K562 (cell line): ENCODE data around the gene BIVM. TPM values are rescaled to one million over a fixed set of nuclear protein-coding genes. Genes with fewer than 3 reads are reported as not detected.

Experiments used
- BMI1 ChIP-seq: fragments of 150-350 bp; IDR thresholded peaks from 2 replicates; pipeline ENCODE4 v1.6.1; 2014; ENCODE audit warnings: low read length
- FOXP1 ChIP-seq: sonication (generic); formaldehyde crosslinking; IDR thresholded peaks from 2 replicates; pipeline ENCODE4 v1.8.0; 2022; ENCODE audit warnings: mild to moderate bottlenecking, missing genetic modification reagents
- HCFC1 ChIP-seq: IDR thresholded peaks from 2 replicates; pipeline ENCODE4 v1.6.1; 2012; ENCODE audit warnings: low read depth, low read length, improper control_type of control experiment
- HIVEP1 ChIP-seq: fragments of 250-450 bp; sonication (Bioruptor Pico); IDR thresholded peaks from 2 replicates; pipeline ENCODE4 v1.4.0; 2020; ENCODE audit warnings: mild to moderate bottlenecking
- NR2F6 ChIP-seq: fragments of 450-650 bp; formaldehyde crosslinking; IDR thresholded peaks from 2 replicates; pipeline ENCODE4 v1.4.0; 2020; ENCODE audit warnings: mild to moderate bottlenecking
- PML ChIP-seq: IDR thresholded peaks from 2 replicates; pipeline ENCODE4 v1.6.1; 2012; ENCODE audit warnings: low read length, inconsistent platforms
- TAF15 ChIP-seq: fragments of 200-400 bp; formaldehyde crosslinking; IDR thresholded peaks from 2 replicates; pipeline ENCODE4 v1.6.1; 2017; ENCODE audit warnings: mild to moderate bottlenecking, low read depth, low read length, moderate library complexity
- ZNF140 ChIP-seq: fragments of 250-450 bp; sonication (Bioruptor Pico); IDR thresholded peaks from 2 replicates; pipeline ENCODE4 v1.8.0; 2021; ENCODE audit warnings: moderate library complexity, mild to moderate bottlenecking, inconsistent platforms
- polyA plus RNA-seq, 8 experiments: library from polyadenylated mRNA; depleted of rRNA in 4 of 8; stranded (reverse) in 5 of 8; unstranded in 3 of 8; fragments of >200 nt; fragmentation: Nextera tagmentation in 2 of 8; fragmentation: Illumina TruSeq in 1 of 8; extraction: Ambion mirVana in 2 of 8; extraction: Trizol in 1 of 8; gene quantifications; 2 replicates each; pipeline versions ENCODE4 v1.2.1 to v1.2.3, GENCODE V29; 2011 to 2014; ENCODE audit warnings: inconsistent platforms in 1 of 8, missing spikeins in 1 of 8
- total RNA-seq, 7 experiments: library from RNA; depleted of rRNA in 6 of 7; stranded (reverse); fragments of >200 nt in 6 of 7; fragmentation: Illumina TruSeq in 2 of 7; extraction: Trizol in 2 of 7; gene quantifications; 2 replicates each; pipeline versions ENCODE4 v1.2.1 to v1.2.3, GENCODE V29; 2011 to 2021; ENCODE audit warnings: low replicate concordance in 1 of 7
- TF ChIP-seq, protein P1 (sequence below), 2 experiments: fragments of 450-650 bp; IDR thresholded peaks; 2 replicates each; pipeline ENCODE4 v1.6.1; 2016; ENCODE audit warnings: mild to moderate bottlenecking in 2 of 2, borderline replicate concordance in 1 of 2, low read depth in 1 of 2, moderate library complexity in 1 of 2
- TF ChIP-seq, protein P2 (sequence below): fragments of 250-450 bp; sonication (Bioruptor Pico); IDR thresholded peaks from 2 replicates; pipeline ENCODE4 v1.5.0; 2021; ENCODE audit warnings: mild to moderate bottlenecking, moderate library complexity
- TF ChIP-seq, protein P3 (sequence below): fragments of 250-450 bp; sonication (Bioruptor Pico); IDR thresholded peaks from 2 replicates; pipeline ENCODE4 v1.4.0; 2020; ENCODE audit warnings: mild to moderate bottlenecking, moderate library complexity

Gene BIVM
- total and polyA plus RNA-seq, 9 of the 15 experiments (the other 6 are each of a cell fraction or from before 2014, with no cell fraction given) = 3.6 to 23.1 (median 16.8) TPM

DNA sequence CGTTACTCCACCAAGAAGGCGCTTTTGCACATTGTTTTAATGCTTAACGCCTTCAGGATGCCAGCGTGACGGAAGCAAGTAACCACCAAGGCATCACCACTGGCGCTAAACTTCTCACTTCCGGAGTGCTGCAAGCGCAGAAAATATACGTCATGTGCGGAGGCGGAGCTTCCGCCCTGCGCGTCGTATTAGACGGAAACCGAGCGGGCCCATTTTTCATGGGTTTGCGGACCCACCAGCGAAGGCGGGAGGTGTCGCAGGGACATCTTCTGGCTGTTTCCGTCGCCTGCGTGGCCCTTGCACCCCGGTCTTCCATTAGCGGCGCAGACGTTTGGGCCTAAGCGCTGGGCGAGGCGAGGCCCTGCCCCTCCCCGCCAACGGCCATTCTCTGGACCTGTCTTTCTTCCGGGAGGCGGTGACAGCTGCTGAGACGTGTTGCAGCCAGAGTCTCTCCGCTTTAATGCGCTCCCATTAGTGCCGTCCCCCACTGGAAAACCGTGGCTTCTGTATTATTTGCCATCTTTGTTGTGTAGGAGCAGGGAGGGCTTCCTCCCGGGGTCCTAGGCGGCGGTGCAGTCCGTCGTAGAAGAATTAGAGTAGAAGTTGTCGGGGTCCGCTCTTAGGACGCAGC is 46.8 kb downstream of the BIVM start, which contains the start of gene ERCC5 (continued):
- TF ChIP-seq, protein P1, sequence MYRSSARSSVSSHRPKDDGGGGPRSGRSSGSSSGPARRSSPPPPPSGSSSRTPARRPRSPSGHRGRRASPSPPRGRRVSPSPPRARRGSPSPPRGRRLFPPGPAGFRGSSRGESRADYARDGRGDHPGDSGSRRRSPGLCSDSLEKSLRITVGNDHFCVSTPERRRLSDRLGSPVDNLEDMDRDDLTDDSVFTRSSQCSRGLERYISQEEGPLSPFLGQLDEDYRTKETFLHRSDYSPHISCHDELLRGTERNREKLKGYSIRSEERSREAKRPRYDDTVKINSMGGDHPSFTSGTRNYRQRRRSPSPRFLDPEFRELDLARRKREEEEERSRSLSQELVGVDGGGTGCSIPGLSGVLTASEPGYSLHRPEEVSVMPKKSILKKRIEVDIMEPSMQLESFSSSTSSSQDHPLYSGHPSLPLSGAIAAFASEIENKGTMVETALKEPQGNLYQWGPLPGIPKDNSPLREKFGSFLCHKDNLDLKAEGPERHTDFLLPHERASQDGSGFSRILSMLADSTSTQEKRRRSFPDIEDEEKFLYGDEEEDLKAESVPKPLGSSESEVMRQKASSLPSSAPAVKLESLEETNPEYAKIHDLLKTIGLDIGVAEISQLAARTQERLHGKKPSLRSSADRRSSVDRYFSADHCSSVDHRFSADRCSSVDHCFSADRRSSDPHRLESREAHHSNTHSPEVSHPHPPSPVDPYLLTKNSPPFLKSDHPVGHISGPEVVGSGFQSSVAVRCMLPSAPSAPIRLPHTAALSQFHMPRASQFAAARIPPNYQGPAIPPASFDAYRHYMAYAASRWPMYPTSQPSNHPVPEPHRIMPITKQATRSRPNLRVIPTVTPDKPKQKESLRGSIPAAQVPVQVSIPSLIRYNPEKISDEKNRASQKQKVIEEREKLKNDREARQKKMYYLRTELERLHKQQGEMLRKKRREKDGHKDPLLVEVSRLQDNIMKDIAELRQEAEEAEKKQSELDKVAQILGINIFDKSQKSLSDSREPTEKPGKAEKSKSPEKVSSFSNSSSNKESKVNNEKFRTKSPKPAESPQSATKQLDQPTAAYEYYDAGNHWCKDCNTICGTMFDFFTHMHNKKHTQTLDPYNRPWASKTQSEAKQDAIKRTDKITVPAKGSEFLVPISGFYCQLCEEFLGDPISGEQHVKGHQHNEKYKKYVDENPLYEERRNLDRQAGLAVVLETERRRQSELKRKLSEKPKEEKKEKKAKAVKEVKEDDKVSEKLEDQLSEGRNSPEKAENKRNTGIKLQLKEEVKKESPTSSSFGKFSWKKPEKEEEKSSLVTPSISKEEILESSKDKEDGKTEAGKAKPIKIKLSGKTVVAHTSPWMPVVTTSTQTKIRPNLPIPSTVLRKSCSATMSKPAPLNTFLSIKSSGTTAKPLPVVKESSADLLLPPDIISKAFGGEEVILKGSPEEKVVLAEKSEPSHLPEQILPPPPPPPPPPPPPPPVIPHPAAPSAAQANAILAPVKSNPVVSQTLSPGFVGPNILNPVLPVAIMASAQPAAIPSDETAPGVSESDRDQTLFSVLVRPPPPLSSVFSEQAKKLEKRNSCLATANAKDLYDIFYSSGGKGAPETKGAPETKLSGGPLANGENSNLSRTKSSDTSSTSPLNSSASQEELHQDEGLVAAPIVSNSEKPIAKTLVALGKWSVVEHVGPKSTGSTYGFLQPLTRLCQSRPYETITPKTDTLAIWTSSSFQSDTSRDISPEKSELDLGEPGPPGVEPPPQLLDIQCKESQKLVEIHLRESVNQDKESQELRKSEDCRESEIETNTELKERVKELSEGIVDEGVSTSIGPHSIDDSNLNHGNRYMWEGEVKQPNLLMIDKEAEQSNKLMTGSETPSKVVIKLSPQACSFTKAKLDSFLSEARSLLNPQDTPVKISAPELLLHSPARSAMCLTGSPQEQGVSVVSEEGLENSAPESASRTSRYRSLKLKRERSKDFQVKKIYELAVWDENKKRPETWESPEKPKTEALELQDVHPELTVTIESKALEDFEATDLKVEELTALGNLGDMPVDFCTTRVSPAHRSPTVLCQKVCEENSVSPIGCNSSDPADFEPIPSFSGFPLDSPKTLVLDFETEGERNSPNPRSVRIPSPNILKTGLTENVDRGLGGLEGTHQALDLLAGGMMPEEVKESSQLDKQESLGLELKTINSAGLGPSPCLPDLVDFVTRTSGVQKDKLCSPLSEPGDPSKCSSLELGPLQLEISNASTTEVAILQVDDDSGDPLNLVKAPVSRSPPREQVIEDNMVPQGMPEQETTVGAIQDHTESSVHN (IDR thresholded peaks at IDR 0.05; ENCODE audit: borderline replicate concordance in 1 of 2, low read depth in 1 of 2) = no peak
- TF ChIP-seq TAF15 (no peak), BMI1 (no peak), FOXP1 (peak; percentile 65; the same call in 1 of the 2 replicates), NR2F6 (CRISPR knock-in tag) (no peak), PML (peak; percentile 40; the same call in 1 of the 2 replicates), ZNF140 (no peak), HIVEP1 (CRISPR knock-in tag) (no peak), HCFC1 (peak; percentile 82)
- TF ChIP-seq, protein P2, sequence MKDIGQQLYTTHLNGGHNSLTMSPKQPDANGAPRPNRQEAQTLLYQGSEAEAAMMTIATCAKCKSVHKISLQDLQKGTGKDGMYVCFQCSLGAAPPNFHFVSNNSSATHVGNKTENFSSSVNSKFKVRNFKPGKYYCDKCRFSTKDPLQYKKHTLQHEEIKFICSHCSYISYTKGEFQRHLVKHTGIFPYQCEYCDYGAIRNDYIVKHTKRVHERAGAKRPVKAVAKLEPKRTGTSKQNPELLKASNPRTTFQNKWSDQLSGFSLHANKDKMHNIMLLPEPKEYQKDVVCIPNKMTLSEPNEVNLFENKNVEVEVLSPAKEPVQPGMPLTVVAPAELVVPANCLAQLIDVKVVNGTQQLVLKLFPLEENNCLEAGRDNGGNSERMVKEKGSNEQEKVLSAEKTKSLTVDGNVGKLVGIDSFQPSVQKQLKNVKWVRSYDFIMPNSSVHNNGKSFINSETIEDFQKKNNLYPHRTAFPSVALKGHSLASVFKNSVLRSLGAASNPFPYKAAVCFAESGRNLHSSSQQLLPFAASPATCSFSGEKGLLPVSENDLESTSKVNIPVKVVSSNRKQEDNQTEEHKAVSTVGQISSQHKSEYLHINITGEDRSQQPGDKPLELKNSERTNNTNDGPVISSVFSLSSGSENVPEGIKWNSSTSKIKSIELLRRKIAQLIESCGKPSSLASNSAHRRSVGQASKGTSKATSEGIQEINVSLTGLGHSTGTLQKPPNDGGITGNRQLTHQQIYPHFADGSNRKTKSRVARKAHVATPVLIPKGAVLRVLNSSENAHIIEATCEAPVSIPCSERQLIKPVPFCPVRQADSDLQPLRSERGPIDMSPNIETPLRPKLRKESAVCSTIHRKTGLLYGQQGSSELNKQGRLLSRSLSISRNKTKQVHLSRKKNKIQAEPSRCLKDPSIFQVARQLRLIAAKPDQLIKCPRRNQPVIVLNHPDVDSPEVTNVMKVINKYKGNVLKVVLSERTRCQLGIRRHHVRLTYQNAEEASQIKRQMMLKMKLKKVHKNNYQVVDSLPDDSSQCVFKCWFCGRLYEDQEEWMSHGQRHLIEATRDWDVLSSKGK (CRISPR knock-in tag) = no peak
- TF ChIP-seq, protein P3, sequence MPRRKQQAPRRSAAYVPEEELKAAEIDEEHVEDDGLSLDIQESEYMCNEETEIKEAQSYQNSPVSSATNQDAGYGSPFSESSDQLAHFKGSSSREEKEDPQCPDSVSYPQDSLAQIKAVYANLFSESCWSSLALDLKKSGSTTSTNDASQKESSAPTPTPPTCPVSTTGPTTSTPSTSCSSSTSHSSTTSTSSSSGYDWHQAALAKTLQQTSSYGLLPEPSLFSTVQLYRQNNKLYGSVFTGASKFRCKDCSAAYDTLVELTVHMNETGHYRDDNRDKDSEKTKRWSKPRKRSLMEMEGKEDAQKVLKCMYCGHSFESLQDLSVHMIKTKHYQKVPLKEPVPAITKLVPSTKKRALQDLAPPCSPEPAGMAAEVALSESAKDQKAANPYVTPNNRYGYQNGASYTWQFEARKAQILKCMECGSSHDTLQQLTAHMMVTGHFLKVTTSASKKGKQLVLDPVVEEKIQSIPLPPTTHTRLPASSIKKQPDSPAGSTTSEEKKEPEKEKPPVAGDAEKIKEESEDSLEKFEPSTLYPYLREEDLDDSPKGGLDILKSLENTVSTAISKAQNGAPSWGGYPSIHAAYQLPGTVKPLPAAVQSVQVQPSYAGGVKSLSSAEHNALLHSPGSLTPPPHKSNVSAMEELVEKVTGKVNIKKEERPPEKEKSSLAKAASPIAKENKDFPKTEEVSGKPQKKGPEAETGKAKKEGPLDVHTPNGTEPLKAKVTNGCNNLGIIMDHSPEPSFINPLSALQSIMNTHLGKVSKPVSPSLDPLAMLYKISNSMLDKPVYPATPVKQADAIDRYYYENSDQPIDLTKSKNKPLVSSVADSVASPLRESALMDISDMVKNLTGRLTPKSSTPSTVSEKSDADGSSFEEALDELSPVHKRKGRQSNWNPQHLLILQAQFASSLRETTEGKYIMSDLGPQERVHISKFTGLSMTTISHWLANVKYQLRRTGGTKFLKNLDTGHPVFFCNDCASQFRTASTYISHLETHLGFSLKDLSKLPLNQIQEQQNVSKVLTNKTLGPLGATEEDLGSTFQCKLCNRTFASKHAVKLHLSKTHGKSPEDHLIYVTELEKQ (CRISPR knock-in tag) = no peak
